Endometrial microvascular endothelial cells (primary cell): Measurements from ENCODE around the gene LAMC2. TPM values are rescaled to one million over a fixed set of nuclear protein-coding genes. Genes with fewer than 3 reads are reported as not detected.
"Not testable (repeated sequence)": the region's sequence is repeated elsewhere in the genome, so short reads cannot be mapped to it uniquely, and the experiment has no call there.

Source experiments
- in situ Hi-C: cut with HindIII; loops from 2 replicates; pipeline ENCODE4 v1.10.0; 2017; ENCODE audit warnings: low sequenced_read_pairs, low pct_unique_long_range_greater_than_20kb; ENCODE audit errors: inconsistent ontology term
- total RNA-seq: library from RNA; depleted of rRNA; stranded (reverse); fragments of >200 nt; gene quantifications from one replicate; pipeline ENCODE4 v1.2.3, GENCODE V29; 2015; ENCODE audit errors: inconsistent ontology term

Gene LAMC2
- 2.4 TPM for total RNA-seq

GRCh38 chr1:183185941-183186490, at the start of gene LAMC2:
Gene LAMC2 (plus strand): TSS chr1:183186264. CDS start chr1:183186353, 89 bp downstream.
- in situ Hi-C loops: no loop called here

GRCh38 chr1:183137782-183138181, 48.3 kb upstream of the LAMC2 start:
- in situ Hi-C loops: no loop called here

- in situ Hi-C loops: no loop called here
Measured at GRCh38 chr1:183138301-183138700, 47.8 kb upstream of the LAMC2 start.

- in situ Hi-C loops: no loop called here
Measured at GRCh38 chr1:183139281-183139942, 46.7 kb upstream of the LAMC2 start.

DNA sequence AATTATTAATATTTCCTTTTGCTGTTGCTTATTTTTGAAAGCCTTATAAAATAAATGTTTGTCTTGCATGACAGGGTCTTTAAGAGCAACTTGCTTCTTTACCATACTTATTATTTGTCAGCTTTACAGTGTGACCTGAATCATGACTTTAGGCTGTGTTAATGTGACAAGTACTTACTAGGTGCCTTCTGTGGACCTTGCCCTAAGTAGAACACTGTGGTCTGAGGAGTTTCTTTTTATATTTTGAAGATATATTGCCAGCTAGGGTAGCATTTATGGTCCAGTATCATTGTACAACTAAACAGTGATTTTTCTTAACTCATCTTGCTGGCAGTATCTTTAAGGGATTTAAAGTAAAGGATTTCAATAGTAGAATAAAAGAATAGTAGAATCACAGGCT, 45.4 kb upstream of the LAMC2 start:
- in situ Hi-C loops: no loop called here

DNA sequence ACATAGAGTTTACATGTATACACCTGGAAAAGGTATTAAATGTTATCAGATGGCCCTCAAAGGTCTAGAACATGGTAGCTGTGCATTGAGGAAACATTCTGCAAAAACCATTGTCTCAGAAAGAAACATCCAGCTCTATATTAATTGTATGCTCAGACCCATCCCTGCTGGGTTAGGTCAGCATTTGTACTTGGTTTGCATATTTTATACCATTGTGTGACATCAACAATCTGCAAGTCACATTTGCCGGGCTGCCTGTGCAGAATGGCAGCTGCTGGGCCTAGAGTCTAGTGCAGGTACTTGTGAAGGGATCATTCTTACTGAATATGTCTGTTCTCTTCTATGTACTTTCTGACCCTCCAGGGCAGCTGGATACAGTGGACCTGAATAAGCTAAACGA, 43.9 kb upstream of the LAMC2 start:
- in situ Hi-C loops: no loop called here

DNA sequence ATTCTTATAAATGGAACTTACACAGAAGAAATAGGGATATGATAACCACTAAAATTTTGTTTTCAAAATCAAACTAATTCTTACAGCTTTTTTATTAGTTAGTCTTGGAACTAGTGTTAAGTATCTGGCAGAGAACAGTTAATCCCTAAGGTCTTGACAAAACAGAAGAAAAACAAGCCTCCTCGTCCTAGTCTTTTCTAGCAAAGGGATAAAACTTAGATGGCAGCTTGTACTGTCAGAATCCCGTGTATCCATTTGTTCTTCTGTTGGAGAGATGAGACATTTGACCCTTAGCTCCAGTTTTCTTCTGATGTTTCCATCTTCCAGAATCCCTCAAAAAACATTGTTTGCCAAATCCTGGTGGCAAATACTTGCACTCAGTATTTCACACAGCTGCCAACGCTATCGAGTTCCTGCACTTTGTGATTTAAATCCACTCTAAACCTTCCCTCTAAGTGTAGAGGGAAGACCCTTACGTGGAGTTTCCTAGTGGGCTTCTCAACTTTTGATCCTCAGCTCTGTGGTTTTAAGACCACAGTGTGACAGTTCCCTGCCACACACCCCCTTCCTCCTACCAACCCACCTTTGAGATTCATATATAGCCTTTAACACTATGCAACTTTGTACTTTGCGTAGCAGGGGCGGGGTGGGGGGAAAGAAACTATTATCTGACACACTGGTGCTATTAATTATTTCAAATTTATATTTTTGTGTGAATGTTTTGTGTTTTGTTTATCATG, 42.3 kb upstream of the LAMC2 start:
- in situ Hi-C loops: no loop called here

DNA sequence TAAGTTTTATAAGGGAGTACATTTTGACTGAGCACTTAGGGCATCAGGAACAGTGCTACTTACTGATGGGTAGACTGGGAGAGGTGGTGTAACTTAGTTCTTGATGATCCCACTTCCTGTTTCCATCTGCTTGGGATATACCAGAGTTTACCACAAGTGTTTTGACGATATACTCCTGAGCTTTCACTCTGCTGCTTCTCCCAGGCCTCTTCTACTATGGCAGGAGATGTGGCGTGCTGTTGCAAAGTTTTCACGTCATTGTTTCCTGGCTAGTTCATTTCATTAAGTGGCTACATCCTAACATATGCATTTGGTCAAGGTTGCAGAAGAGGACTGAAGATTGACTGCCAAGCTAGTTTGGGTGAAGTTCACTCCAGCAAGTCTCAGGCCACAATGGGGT, 41.3 kb upstream of the LAMC2 start:
- in situ Hi-C loops: no loop called here

GRCh38 chr1:183147735-183148134, 38.3 kb upstream of the LAMC2 start:
- in situ Hi-C loops: no loop called here

DNA sequence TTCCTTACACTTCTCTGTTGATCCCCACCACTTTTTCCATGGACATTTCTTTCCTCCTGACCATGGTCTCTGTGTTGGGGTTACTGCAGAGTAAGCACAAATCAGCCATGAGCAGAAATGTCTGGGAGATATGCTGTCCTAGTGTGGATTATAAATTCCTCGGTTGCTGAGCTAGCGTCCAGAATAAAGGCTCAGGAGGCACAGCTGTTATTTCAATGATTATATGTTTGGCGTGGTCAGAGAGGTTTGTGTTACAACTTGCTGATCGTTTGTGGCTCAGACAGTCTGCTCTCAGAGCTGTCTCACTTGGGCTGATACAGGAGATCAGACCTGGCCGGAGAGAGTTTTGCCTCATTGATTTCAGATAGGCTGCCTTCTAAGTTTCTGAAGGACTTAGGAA, 37.5 kb upstream of the LAMC2 start:
- in situ Hi-C loops: no loop called here

DNA sequence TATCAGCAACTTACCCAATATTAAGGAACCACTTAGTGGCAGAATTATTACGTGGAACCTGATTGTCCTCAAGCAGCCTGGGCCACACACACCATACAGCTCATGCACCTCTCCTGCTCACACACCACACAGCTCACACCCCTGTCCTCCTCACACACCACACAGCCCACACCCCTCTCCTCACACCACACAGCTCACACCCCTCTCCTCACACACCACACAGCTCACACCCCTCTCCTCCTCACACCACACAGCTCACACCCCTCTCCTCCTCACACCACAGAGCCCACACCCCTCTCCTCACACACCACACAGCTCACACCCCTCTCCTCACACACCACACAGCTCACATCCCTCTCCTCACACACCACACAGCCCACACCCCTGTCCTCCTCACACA, 36.8 kb upstream of the LAMC2 start:
- in situ Hi-C loops: no loop called here

- in situ Hi-C loops: not testable (repeated sequence)
Measured at GRCh38 chr1:183150032-183150431, 36.0 kb upstream of the LAMC2 start.

DNA sequence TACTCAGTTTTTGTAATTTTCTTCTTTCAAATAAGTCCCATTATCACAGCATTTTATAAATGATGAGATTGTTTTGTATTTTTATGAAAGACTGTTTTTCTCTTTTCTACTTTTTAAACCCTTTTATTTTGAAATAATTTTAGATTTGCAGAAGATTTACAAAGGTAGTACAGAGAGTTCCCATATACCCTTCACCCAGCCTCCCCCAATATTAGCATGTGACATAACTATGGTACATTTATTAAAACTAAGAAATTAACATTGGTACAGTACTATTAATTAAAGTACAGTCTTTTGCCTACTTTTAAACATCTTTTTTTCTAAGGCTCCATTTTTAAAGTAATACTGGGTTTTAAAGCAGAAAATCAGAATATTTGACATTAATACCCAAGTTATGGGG, 35.6 kb upstream of the LAMC2 start:
- in situ Hi-C loops: no loop called here

DNA sequence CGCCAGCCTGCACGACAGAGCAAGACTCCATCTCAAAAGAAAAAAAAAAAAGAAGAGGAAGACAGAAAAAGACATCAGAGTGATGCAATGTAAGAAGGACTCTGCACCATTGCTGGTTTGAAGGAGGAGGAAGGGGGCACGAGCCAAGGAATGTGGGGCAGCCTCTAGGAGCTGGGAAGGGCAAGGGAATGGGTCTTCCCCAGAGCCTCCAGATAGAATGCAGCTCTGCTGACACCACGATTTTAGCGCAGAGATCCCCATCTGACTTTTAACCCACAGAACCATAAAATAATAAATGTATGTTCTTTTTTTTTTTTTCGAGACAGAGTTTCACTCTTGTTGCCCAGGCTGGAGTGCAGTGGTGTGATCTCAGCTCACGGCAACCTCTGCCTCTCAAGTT, 33.9 kb upstream of the LAMC2 start:
- in situ Hi-C loops: no loop called here

- in situ Hi-C loops: no loop called here
Measured at GRCh38 chr1:183155939-183156338, 30.1 kb upstream of the LAMC2 start.

GRCh38 chr1:183159960-183160359, 26.1 kb upstream of the LAMC2 start:
- in situ Hi-C loops: no loop called here

- in situ Hi-C loops: no loop called here
Measured at GRCh38 chr1:183161391-183161790, 24.7 kb upstream of the LAMC2 start.

DNA sequence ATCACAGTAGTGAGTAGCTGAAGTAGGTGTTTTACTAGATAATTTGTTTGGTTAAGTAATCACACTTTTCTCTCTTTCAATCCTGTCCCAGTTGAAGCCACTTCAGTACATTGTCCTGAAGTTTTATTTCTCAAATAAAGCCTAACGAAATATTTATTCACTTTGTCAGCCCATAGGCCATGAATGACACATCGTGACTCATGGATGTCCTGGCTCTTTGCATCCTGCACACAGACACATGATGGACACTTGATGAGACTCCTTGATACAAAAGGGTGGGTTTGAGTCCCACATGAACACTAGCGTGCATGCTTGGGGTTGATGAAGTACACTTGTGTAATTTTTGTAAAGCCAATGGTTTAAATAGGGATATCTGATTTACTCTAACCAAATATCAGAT, 22.7 kb upstream of the LAMC2 start:
- in situ Hi-C loops: no loop called here

- in situ Hi-C loops: no loop called here
Measured at GRCh38 chr1:183164340-183164739, 21.7 kb upstream of the LAMC2 start.

- in situ Hi-C loops: no loop called here
Measured at GRCh38 chr1:183164963-183165362, 21.1 kb upstream of the LAMC2 start.
